GM10847 (cell line): ENCODE measurements around the gene TENM4.

Experiments used
- POLR2A ChIP-seq: IDR thresholded peaks from 2 replicates; pipeline ENCODE4 v1.6.1; 2011; ENCODE audit not compliant: insufficient read length; ENCODE audit errors: extremely low read depth

Gene TENM4

DNA sequence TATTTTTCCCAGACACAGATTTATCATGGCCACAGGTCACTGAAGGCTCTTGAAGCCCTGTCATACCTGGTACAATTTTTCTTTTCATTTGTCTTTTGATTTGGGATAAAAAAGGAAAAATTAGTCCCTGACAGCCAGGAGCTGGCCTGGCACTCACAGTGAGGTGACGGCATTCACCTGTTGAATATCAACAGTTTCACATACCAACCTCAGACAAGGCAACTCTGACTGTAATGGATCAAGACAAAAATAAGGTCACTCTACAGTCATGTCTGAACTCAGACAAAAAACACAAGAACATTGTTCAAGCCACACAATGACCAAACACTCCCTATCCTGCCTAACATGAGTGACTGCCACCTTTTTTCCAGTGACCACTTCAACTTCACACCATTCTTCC, 392.9 kb downstream of the TENM4 start:
- no peak for TF ChIP-seq POLR2A

DNA sequence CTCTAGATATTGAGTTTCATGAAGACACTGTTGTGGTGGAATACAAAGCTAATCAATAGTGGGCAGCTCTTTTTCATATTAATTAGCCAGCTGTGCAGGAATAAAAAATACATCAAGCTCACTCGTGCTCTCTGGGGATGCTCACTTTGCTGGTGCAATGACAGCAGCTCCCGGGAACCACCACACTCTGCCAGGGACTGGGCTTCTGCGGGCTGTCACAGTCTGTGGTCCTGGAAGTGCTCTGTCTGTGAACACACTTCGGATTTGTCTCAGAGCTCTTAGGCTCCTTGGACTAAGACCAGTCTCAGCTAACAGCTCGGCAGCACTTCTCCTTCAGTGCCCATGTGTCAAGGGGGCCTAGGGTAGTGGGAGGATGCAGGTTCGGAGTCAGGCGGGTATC, 393.5 kb downstream of the TENM4 start:
- TF ChIP-seq POLR2A, result no peak

DNA sequence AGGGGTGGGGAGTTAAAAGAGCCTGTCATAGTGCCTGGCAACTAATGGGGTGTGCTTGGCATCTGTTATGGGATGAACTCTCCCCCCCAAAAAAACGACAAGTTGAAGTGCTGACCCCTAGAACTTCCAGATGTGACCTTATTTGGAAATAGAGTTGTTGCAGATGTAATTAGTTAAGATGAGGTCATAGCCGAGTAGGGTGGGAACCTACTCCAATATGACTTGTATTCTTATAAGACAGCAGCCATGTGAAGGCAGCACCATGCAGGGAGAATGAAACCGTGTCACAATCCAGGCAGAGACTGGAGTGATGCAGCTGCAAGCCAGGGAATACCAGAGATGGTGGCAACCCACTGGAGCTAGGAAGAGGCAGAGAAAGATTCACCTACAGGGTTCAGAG, 394.5 kb downstream of the TENM4 start:
- TF ChIP-seq POLR2A, result no peak

DNA sequence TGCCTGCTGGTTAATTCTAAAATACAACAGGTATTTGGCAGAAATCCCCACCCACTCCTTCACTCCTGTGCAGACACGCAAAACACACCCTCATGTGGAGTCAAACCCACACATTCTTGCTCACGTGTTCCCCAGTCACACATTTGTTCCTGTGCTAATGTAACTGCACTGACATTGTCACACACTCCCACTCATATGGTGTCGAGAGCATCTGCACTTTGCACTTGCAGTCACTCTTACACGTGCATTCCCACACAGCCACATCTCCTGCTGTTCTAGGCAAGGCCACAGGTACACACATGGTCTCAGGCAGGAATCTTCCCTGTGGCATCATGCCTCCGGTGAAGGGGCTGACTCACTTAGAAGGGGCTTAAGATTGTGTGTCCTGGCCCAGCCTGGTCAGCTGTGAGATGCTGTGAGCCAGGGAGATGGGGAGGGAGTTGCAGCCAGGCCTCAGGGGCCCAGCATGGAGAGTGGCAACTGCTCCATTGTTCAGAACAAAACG, 395.0 kb downstream of the TENM4 start:
- no peak for TF ChIP-seq POLR2A

DNA sequence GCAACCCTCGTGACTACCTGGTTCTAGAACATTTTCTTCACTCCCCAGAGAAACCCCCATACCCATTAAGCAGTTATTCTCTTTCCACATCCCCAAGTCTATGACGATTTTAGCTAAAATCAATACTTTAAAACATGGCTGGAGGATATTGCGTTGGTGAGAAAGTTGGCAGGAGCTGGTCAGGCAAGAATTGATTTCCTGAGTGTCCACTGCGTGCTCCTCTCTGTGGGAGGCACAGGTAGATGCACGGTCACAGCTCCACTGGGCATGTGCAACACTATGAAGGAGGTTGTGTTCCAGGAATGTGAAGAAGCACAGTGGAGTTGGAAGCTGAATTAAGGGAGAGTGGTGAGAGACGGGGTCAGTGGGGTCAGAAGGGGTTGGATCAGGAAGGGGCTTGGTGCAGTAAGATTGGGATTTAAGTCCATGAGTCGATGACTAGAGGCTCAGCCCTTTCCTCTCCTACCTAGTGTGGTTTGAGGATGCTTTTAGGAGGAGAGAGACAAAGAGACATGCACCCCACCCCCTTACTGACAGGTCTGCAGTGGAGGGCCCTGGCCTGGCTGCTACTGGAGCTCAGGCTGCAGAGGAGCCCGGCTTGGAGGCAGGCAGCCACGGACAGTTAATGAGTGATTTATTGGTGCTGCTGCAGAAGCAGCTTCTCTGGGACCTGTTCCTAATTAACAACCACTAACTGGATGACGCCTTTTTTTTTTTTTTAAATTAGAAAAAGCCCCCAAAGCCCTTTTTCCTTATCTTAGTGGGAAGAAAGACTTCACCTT, 395.6 kb downstream of the TENM4 start:
- no peak for TF ChIP-seq POLR2A

DNA sequence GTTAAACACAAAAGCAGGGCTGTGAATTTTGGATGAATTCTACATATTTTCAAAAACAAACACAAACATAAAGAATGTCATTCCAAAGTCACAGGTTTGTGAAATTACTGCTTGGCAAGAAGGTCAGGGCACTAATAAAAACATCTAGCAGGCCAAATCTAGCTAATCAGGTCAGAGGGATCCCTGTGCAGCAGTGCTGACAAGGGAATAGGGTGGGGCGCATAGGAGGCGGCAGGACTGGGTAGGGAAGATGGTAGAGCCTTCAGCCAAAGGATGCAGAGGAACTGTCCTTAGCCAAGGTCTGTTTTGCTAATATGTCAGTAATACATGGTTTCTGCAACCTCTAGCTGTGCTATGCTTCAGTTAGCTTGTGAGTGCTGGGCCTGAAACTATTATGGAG, 396.6 kb downstream of the TENM4 start:
- no peak for TF ChIP-seq POLR2A

DNA sequence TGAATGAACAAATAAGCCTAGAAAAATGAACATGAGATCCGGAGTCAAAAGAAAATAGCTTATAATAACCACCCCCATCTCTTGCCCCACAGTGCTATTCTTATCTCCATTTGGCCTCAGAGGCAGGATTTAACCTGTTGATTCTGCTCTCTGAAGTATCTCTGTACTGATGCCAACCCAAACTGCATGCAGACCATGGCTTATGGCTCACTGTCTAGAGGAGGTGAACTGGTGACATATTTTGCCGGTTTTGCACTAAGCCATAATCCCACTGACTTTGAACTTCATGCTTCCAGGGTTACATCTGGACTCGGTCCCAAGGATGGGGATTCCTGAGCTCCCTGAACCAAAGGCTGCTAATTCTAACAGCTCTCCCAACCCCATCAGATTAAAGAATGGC, 397.1 kb downstream of the TENM4 start:
- no peak for TF ChIP-seq POLR2A

DNA sequence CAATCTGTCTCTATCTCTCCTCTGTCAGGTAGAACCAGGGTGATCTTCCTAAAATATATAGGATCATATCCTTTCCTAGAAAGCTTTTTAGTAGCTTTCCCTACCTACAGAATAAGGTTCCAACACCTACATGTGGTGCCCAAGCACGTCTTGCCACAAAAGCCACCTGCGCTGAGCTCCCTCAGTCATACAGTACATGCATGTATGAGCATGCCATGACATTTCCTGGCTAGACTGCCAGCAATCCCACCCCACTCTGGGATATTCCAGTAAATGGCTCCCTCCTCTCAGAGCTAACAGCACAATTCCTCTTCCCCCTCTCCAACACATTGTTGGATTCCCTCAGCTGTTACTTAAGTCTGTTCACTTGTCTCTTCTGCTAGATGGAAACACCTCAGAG, 398.0 kb downstream of the TENM4 start:
- TF ChIP-seq POLR2A, result no peak

DNA sequence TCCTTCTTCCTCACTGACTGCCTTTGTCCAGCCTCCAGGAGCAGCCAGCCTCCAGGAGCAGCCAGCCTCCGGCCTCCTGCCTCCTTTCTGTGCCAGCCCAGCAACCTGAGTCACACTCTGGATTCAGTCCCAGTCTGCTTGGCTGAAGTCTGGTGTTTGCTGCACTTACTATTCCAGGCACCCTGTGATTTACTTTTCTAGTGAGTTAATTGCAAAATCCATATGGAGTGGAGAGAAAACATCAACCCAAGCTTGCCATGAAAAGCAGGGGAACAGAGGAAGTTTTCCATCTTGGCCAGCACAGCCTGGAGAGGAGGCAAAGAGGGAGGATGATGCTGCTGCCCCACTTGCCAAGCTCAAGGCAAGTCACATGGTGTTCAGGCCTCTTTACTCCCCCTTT, 400.5 kb downstream of the TENM4 start:
- TF ChIP-seq POLR2A, result no peak

DNA sequence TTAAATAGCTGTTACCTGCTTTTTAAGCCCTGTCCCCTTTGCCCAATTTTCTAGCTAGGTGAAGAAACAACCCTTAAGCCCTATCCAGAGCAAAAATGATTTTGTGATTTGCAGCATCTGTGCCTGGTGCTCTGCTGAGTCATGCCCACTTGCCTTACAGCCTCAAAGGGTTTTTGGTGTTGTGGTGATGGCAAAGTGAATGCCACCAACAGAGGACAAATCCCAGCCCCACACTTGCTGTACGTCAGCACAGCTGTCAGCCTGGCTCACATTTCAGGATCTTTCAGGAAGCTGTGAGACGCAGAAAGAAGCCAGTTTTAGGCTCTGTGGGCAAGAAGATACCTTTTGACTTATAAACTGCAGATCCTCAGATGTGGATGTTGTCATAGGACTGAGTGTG, 401.7 kb downstream of the TENM4 start:
- no peak for TF ChIP-seq POLR2A

DNA sequence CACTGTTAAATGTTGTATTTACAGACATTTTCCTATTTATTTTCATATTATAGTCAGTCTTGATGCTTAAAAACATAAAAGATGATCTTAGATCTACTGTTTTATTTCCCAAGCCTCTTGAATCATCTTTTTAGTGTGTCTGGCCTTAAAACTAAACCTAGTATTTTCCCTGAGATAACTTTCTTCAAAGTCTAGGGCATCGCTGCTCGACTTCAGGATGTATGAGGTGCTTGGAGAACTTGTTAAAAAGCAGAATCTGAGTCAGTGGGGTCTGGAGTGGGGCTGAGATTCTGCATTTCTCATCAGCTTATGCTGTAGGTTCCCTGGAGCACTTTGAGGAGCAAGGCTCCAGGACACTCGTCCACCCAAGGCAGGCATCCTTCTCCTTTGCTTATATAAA, 404.9 kb downstream of the TENM4 start:
- TF ChIP-seq POLR2A, result no peak

DNA sequence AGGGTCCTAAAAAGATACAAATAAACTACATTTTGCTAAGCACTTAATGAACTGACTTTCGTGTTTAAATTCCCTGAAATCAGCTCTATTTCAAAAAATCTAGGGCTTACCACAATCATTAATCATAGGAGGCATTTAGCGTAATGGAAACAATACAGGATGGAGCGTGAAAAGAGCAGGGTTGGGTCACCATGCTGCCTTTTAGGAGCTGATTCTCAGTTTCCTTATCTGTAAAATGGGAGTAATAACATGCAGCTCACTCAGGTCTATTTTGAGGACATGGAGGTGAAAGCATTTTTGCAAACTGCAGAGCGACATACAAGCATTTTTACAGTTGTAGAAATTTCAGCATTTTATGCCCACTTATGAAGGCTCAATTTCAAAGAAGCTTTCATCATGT, 407.0 kb downstream of the TENM4 start:
- TF ChIP-seq POLR2A, result no peak

DNA sequence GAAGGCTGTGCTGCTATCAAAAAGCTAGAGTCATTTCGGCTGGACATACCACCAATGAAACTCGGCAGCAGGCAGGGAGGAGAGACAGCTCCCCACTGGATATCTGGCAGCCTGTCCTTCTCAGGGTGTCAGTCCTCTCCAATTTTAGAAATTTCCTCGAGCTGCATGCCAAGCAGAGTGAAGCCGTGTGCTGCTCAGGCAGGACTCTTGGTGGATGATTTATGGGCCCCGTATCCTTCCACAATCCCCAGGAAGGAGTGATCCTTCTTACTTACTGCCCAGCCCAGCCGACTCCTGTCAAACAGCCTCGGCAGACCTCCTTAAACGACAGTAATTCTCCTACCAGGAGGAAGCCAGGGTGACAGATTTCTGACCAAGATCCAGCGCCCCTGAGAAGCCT, 410.4 kb downstream of the TENM4 start:
- no peak for TF ChIP-seq POLR2A

DNA sequence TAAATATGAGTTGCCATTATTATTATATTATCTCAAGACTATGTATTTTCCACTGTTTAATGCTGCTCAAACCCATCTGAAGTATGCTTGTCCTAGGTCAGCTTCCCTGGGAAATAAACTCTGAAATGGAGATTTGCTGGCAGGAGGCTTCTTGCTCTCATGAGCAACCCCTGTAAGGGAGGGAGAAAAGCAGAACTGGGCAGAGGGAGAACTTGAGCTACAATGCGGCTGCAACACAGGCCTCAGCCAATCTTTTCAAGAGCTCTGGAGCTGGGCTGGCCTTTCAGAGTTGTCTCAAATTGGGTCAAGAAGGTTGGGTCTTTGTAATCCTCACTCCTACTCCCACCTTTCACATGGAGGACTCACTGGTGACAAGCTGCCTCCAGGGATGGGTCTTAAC, 412.6 kb downstream of the TENM4 start:
- no peak for TF ChIP-seq POLR2A

DNA sequence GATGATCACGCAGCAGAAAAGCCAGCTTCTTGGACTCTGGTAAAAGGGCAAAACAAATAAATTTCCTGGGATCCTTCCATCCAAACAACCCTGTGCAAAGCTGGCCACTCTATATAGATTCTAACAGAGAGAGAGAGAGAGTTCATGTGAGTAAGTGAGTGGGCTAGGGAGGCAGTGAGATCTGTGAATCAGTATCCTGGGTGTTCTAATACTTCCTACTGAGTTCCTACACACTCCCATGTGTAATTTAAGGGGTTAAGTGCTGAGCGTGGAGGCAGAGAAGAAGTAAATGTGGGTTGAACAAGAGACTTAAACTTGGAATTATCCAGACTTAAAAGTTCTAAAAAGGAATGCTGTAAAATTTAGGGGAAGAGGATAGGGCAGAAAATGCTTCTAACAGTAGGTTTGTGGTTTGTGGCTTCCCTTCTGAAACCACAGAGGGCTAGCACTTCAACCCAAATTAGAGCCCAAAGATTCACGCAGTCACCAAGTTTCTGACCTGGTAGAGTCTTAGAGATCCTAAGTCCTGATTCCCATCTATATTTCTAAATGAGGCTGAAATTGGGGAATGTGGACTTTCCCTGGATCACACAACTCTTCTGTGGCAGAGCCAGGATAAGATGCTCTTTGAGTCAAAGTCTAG, 413.9 kb downstream of the TENM4 start:
- TF ChIP-seq POLR2A, result no peak

DNA sequence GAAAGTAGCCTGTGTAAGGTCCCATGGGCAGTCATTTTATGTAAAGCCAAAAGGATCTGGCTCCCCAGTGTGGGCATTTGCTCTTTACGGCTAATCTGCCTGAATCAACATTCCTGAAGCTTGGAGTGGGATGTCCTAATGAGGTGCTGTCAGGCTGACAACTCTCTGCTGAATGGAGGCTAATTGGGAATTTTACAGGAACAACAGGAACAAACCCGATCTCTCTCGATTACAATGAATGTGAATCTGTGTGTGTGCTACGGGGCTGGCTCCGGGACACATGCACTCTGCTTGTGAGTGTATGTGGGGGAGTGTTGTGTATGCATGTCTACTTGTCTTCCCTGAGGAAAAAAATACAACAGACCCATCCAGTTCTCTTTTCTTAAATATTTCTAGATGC, 415.2 kb downstream of the TENM4 start:
- no peak for TF ChIP-seq POLR2A

DNA sequence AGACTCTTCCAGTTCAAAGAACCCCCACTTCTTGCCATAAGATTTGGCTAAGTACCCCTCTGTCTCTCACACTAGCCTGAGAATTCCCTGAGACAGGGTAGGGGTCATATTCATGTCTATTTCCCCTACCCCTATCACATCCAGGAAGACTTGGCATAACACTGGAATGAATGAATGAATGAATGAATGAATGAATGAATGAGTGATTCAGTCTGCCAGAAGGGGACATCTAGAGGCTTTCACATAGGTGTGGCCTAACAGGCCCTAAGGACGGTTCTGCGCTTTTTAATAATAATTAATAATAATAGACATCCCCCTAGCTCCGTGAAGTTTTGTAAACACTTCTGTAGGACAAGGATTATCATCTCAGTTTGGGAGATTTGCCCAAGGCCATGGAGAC, 415.7 kb downstream of the TENM4 start:
- TF ChIP-seq POLR2A, result no peak

DNA sequence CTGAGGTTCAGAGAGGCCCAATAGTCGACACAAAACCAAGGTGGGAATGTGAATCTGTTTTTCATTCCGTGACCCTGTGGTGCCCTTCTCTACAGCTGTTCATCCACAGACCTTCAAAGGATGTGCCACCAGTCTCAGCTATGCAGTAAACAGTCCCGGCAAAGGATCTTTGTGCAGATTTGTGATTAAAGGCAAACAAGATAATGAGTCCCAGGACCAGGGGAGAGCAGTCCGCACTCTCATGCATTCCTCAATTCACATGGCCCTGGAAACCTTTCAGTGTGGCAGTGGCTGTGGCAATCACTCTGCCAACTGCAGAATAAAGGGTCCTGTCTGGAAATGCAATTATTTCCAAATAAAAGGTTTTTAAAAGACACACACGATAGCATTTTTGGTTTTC, 418.6 kb downstream of the TENM4 start:
- no peak for TF ChIP-seq POLR2A

DNA sequence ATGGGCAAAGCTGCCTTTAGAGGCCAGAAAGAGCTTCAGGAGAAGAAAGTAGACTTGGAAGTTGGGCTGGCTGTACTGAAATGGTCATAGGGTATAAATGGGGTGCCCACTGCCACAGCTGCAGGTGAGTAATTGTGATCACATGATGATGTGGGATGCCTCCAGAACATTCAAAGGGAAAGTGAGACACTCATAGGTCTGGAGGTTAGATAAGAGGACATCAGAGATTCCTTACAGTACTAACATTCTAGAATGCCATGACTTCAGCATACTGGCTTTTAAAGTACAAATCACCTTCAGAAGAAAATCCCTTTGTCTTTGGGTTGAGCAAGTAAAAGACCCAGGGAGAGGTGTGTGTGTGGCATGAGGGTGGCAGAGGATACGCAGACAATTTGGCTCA, 419.2 kb downstream of the TENM4 start:
- no peak for TF ChIP-seq POLR2A
